Keratinocyte (primary cell): ENCODE measurements around the gene PTPA. TPM values are rescaled to one million over a fixed set of nuclear protein-coding genes. Genes with fewer than 3 reads are reported as not detected.

Experiments
- DNase-seq: peaks from one replicate; pipeline ENCODE4 v3.0.0-alpha.2; 2011; ENCODE audit warnings: low read depth, missing footprints, low spot score
- FAIRE-seq: peaks from 2 replicates; lab custom pipeline; 2011; peaks lifted over from hg19 to GRCh38; lab: Jason Lieb, UNC
- H2AFZ ChIP-seq: 2 replicates; pipeline ENCODE4 v1.6.0; 2012; ENCODE audit warnings: low read length, control low read depth, inconsistent platforms; ENCODE audit not compliant: control insufficient read depth
- H3K27ac ChIP-seq: 2 replicates; pipeline ENCODE4 v1.5.1; 2011; ENCODE audit warnings: low read length; ENCODE audit not compliant: control insufficient read depth, insufficient read depth
- H3K27me3 ChIP-seq: 3 replicates; pipeline ENCODE4 v1.6.0; 2011; ENCODE audit warnings: low read length; ENCODE audit not compliant: control insufficient read depth, insufficient read depth; ENCODE audit errors: extremely low read depth
- H3K36me3 ChIP-seq, 2 experiments: 2 replicates in 1 of 2; 3 replicates in 1 of 2; pipeline ENCODE4 v1.5.1; 2011; ENCODE audit warnings: low read length in 2 of 2, mild to moderate bottlenecking in 1 of 2; ENCODE audit not compliant: control insufficient read depth in 2 of 2, insufficient read depth in 2 of 2; ENCODE audit errors: extremely low read depth in 1 of 2
- H3K4me1 ChIP-seq: 3 replicates; pipeline ENCODE4 v1.5.1; 2011; ENCODE audit warnings: low read length; ENCODE audit not compliant: control insufficient read depth, insufficient read depth; ENCODE audit errors: extremely low read depth
- H3K4me2 ChIP-seq: 3 replicates; pipeline ENCODE4 v1.6.0; 2011; ENCODE audit warnings: low read depth, low read length; ENCODE audit not compliant: control insufficient read depth, insufficient read depth; ENCODE audit errors: extremely low read depth
- H3K4me3 ChIP-seq, 3 experiments: fragments of 200-600 bp in 1 of 3; sonication (generic) in 1 of 3; 2 replicates in 2 of 3; 3 replicates in 1 of 3; pipeline ENCODE4 v1.5.1; 2011 to 2016; ENCODE audit warnings: low read length in 3 of 3, mild to moderate bottlenecking in 3 of 3, control low read depth in 2 of 3, inconsistent platforms in 1 of 3, low read depth in 1 of 3, mixed read lengths in 1 of 3, mixed run types in 1 of 3, moderate library complexity in 1 of 3; ENCODE audit not compliant: control insufficient read depth in 2 of 3, insufficient read depth in 2 of 3; ENCODE audit errors: extremely low read depth in 1 of 3
- H3K79me2 ChIP-seq: 2 replicates; pipeline ENCODE4 v1.6.0; 2012; ENCODE audit warnings: low read length; ENCODE audit not compliant: control insufficient read depth, insufficient read depth
- H3K9ac ChIP-seq: 3 replicates; pipeline ENCODE4 v1.6.0; 2011; ENCODE audit warnings: low read length; ENCODE audit not compliant: control insufficient read depth, insufficient read depth; ENCODE audit errors: extremely low read depth
- H3K9me1 ChIP-seq: 3 replicates; pipeline ENCODE4 v1.6.0; 2011; ENCODE audit warnings: low read length; ENCODE audit not compliant: control insufficient read depth, insufficient read depth; ENCODE audit errors: extremely low read depth
- H3K9me3 ChIP-seq: 2 replicates; pipeline ENCODE4 v1.5.1; 2012; ENCODE audit warnings: low read depth, low read length; ENCODE audit not compliant: control insufficient read depth
- H4K20me1 ChIP-seq: 3 replicates; pipeline ENCODE4 v1.6.0; 2011; ENCODE audit warnings: low read length; ENCODE audit not compliant: control insufficient read depth, insufficient read depth; ENCODE audit errors: extremely low read depth
- CTCF ChIP-seq, 3 experiments: IDR thresholded peaks in 1 of 3; conservative IDR thresholded peaks in 1 of 3; optimal IDR thresholded peaks in 1 of 3; 2 replicates in 2 of 3; 3 replicates in 1 of 3; pipeline versions ENCODE3 to v1.5.1; 2011; ENCODE audit warnings: low read length in 3 of 3, mild to moderate bottlenecking in 3 of 3, moderate library complexity in 2 of 3, control low read depth in 1 of 3, inconsistent platforms in 1 of 3; ENCODE audit not compliant: insufficient read depth in 2 of 3; ENCODE audit errors: extremely low read depth in 1 of 3
- EZH2 ChIP-seq: IDR thresholded peaks from one replicate; pipeline ENCODE4 v1.6.1; 2012; ENCODE audit warnings: inconsistent platforms, mild to moderate bottlenecking, low read length, moderate library complexity
- dilution Hi-C: fragments of 300-500 bp; cut with MboI; formaldehyde crosslinking; loops from one replicate; pipeline ENCODE4 v1.7.0; 2020; ENCODE audit warnings: low sequenced_read_pairs; ENCODE audit not compliant: extremely low pct_ligation_motif_present
- polyA plus RNA-seq, 5 experiments: library from polyadenylated mRNA; depleted of rRNA in 3 of 5; stranded (reverse) in 3 of 5; stranded (forward) in 1 of 5; unstranded in 1 of 5; fragments of >200 nt; gene quantifications; 1 replicate in 1 of 5; 2 replicates in 3 of 5; 3 replicates in 1 of 5; pipeline versions ENCODE4 v1.2.1 to v1.2.3, GENCODE V29; 2011 to 2012; ENCODE audit warnings: missing spikeins in 2 of 5, low read depth in 1 of 5, low replicate concordance in 1 of 5

Gene PTPA
- polyA plus RNA-seq, 1 donor (not counting 4 experiments of a cell fraction or from before 2014, with no cell fraction given) = 98.0 TPM

DNA sequence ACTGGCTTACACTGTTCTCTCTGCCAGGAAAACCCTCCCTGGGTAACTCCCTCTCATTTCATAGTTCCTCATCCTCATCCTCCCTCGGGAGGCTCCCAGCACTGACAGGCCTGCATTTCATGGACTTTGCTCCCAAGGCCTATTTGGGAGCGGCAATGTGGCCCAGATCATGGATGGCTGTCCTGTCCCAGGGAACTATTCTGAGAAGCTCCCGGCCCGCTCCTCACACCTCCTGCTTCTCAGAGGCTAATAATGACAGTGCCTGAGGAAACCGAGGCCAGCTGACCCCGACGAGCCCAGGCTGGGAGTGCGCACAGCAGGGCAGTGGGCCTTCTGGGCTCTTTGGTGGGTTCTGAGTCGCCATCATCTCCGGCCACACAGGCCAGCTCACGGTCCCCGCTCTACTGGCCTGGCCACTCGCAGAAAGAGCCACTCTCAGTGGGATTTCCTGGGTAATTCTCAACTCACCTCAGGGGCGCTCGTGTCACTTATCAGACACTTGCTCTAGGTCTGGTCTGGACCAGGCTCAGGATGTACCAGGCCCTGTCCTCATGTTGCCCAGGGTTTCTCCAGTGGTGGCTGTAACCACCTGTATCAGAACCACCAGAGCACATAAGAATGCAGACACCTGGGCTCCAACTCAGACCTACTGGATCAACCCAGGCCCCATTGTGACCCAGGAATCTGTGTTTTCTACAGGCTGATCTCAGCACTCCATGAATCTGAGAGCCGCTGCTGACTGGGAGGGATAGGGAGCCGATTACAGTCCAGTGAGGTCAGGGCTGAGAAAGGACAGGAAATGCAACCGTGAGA lies 32.3 kb upstream of the PTPA start:
- TF ChIP-seq EZH2 (no peak), CTCF (optimal IDR thresholded peaks at IDR 0.05 in 1 of 3, IDR thresholded peaks at IDR 0.05 in 1 of 3, conservative IDR thresholded peaks at IDR 0.05 in 1 of 3; ENCODE audit: extremely low read depth in 1 of 3, insufficient read depth in 2 of 3, low read length in 3 of 3) (no peak)

DNA sequence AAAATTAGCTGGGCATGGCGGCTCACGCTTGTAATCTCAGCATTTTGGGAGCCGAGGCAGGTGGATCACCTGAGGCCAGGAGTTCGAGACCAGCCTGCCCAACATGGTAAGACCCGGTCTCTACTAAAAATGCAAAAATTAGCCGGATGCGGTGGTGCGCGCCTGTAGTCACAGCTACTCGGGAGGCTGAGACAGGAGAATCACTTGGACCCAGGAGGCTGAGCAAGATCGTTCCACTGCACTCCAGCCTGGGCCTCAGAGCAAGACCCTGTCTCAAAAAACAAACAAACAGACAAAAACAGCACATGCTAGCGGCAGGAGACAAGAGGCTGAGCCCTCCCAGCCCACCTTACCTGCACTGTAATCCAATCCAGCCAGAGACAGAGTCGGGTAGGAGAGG lies 31.4 kb upstream of the PTPA start:
- no peak overlapping the region for H2AFZ ChIP-seq
- H3K27ac ChIP-seq = no peak overlapping the region
- no peaks in the 10 kb centered on the region for H3K9me1 ChIP-seq
- no peaks in the 10 kb centered on the region for H3K9me3 ChIP-seq
- dilution Hi-C loops = no loop called here
- H3K27me3 ChIP-seq = no peaks in the 10 kb centered on the region
- peak overlapping the region in 1 of 3 experiments; percentile 89 for H3K4me3 ChIP-seq
- no peak for FAIRE-seq
- peaks cover 14% of the 10 kb centered on the region for H3K4me1 ChIP-seq
- H3K36me3 ChIP-seq = peaks cover under 1 to 3% of the 10 kb centered on the region in 2 experiments
- H3K79me2 ChIP-seq = peaks cover 32% of the 10 kb centered on the region
- TF ChIP-seq EZH2 (no peak), CTCF (optimal IDR thresholded peaks at IDR 0.05 in 1 of 3, IDR thresholded peaks at IDR 0.05 in 1 of 3, conservative IDR thresholded peaks at IDR 0.05 in 1 of 3; ENCODE audit: extremely low read depth in 1 of 3, insufficient read depth in 2 of 3, low read length in 3 of 3) (no peak)
- H3K9ac ChIP-seq = no peak overlapping the region
- H3K4me2 ChIP-seq = peak overlapping the region; percentile 89
- no peaks in the 10 kb centered on the region for H4K20me1 ChIP-seq
- DNase-seq = no peak

More for the DNA sequence above, 32.3 kb upstream of the PTPA start:
- DNase-seq = no peak
- Histone ChIP-seq H4K20me1 (no peaks in the 10 kb centered on the region), H2AFZ (no peak overlapping the region), H3K9ac (no peak overlapping the region), H3K27ac (no peak overlapping the region), H3K4me2 (no peak overlapping the region), H3K27me3 (no peaks in the 10 kb centered on the region), H3K9me1 (no peaks in the 10 kb centered on the region), H3K4me1 (peaks cover 14% of the 10 kb centered on the region), H3K9me3 (no peaks in the 10 kb centered on the region), H3K36me3 (peaks cover 0 to 2% of the 10 kb centered on the region in 2 experiments), H3K4me3 (no peak overlapping the region), H3K79me2 (peaks cover 26% of the 10 kb centered on the region)
- dilution Hi-C loops = no loop called here
- no peak for FAIRE-seq
